ENCODE data around the gene RAB11FIP5.

The RAB11FIP5 gene

GRCh38 chr2:73063472-73063871, 49.3 kb downstream of the RAB11FIP5 start:
- H3K4me3 ChIP-seq (ENCODE audit: low read depth, low read length): no peak overlapping the region
- no peak for DNase-seq (ENCODE audit: low read depth)
- TF ChIP-seq POLR2A (IDR thresholded peaks at IDR 0.05; ENCODE audit: extremely low read depth, insufficient read length) (no peak), CTCF (IDR thresholded peaks at IDR 0.05; ENCODE audit: low read depth, low read length) (no peak), MYC (IDR thresholded peaks at IDR 0.05; ENCODE audit: low read depth, low read length) (no peak), MAX (IDR thresholded peaks at IDR 0.05; ENCODE audit: low read depth, low read length) (no peak)

GRCh38 chr2:73059106-73059505, 53.6 kb downstream of the RAB11FIP5 start:
- no peak for DNase-seq (ENCODE audit: low read depth)
- TF ChIP-seq MYC (IDR thresholded peaks at IDR 0.05; ENCODE audit: low read depth, low read length) (no peak), POLR2A (IDR thresholded peaks at IDR 0.05; ENCODE audit: extremely low read depth, insufficient read length) (no peak), CTCF (IDR thresholded peaks at IDR 0.05; ENCODE audit: low read depth, low read length) (no peak), MAX (IDR thresholded peaks at IDR 0.05; ENCODE audit: low read depth, low read length) (no peak)

GRCh38 chr2:73054980-73055379, 57.8 kb downstream of the RAB11FIP5 start:
- TF ChIP-seq POLR2A (IDR thresholded peaks at IDR 0.05; ENCODE audit: extremely low read depth, insufficient read length) (no peak), MYC (IDR thresholded peaks at IDR 0.05; ENCODE audit: low read depth, low read length) (no peak), CTCF (IDR thresholded peaks at IDR 0.05; ENCODE audit: low read depth, low read length) (no peak), MAX (IDR thresholded peaks at IDR 0.05; ENCODE audit: low read depth, low read length) (no peak)
- no peak for DNase-seq (ENCODE audit: low read depth)

More at GRCh38 chr2:73059106-73059505, 53.6 kb downstream of the RAB11FIP5 start:
- no peak overlapping the region for H3K4me3 ChIP-seq (ENCODE audit: low read depth, low read length)

GRCh38 chr2:73053316-73054114, 59.2 kb downstream of the RAB11FIP5 start:
- DNase-seq (ENCODE audit: low read depth): no peak
- TF ChIP-seq MAX (IDR thresholded peaks at IDR 0.05; ENCODE audit: low read depth, low read length) (no peak), MYC (IDR thresholded peaks at IDR 0.05; ENCODE audit: low read depth, low read length) (no peak), CTCF (IDR thresholded peaks at IDR 0.05; ENCODE audit: low read depth, low read length) (no peak), POLR2A (IDR thresholded peaks at IDR 0.05; ENCODE audit: extremely low read depth, insufficient read length) (no peak)

More at GRCh38 chr2:73054980-73055379, 57.8 kb downstream of the RAB11FIP5 start:
- no peak overlapping the region for H3K4me3 ChIP-seq (ENCODE audit: low read depth, low read length)

GRCh38 chr2:73050121-73050545, 62.6 kb downstream of the RAB11FIP5 start:
- no peak overlapping the region for H3K4me3 ChIP-seq (ENCODE audit: low read depth, low read length)
- no peak for DNase-seq (ENCODE audit: low read depth)
- TF ChIP-seq MYC (IDR thresholded peaks at IDR 0.05; ENCODE audit: low read depth, low read length) (no peak), CTCF (IDR thresholded peaks at IDR 0.05; ENCODE audit: low read depth, low read length) (no peak), POLR2A (IDR thresholded peaks at IDR 0.05; ENCODE audit: extremely low read depth, insufficient read length) (no peak), MAX (IDR thresholded peaks at IDR 0.05; ENCODE audit: low read depth, low read length) (no peak)

More at GRCh38 chr2:73053316-73054114, 59.2 kb downstream of the RAB11FIP5 start:
- H3K4me3 ChIP-seq (ENCODE audit: low read depth, low read length): no peak overlapping the region

Data from NB4 (cell line).